ENCODE measurements around the gene ALDH4A1.
"Not testable (repeated sequence)": the region's sequence is repeated elsewhere in the genome, so short reads cannot be mapped to it uniquely, and the experiment has no call there.

Gene ALDH4A1

GRCh38 chr1:18858070-18858688, 44.2 kb downstream of the ALDH4A1 start:
- DNase-seq (ENCODE audit: low read depth) = no peak

GRCh38 chr1:18856435-18856834, 45.9 kb downstream of the ALDH4A1 start:
- no peak for DNase-seq (ENCODE audit: low read depth)

GRCh38 chr1:18855573-18855972, 46.8 kb downstream of the ALDH4A1 start:
- no peak for DNase-seq (ENCODE audit: low read depth)

- DNase-seq (ENCODE audit: low read depth) = no peak
Measured at GRCh38 chr1:18854331-18855025, 47.9 kb downstream of the ALDH4A1 start.

- DNase-seq (ENCODE audit: low read depth) = no peak
Measured at GRCh38 chr1:18852501-18852900, 49.9 kb downstream of the ALDH4A1 start.

- DNase-seq (ENCODE audit: low read depth) = no peak
Measured at GRCh38 chr1:18849261-18849711, 53.1 kb downstream of the ALDH4A1 start.

- not testable (repeated sequence) for DNase-seq (ENCODE audit: low read depth)
Measured at GRCh38 chr1:18847723-18848122, 54.6 kb downstream of the ALDH4A1 start.

- no peak for DNase-seq (ENCODE audit: low read depth)
Measured at GRCh38 chr1:18840145-18840544, 62.2 kb downstream of the ALDH4A1 start.

- no peak for DNase-seq (ENCODE audit: low read depth)
Measured at GRCh38 chr1:18836654-18837053, 65.7 kb downstream of the ALDH4A1 start.

- DNase-seq (ENCODE audit: low read depth) = not testable (repeated sequence)
Measured at GRCh38 chr1:18832319-18832718, 70.0 kb downstream of the ALDH4A1 start.

GRCh38 chr1:18831656-18832055, 70.7 kb downstream of the ALDH4A1 start:
- no peak for DNase-seq (ENCODE audit: low read depth)

- no peak for DNase-seq (ENCODE audit: low read depth)
Measured at GRCh38 chr1:18830596-18830995, 71.8 kb downstream of the ALDH4A1 start.

- DNase-seq (ENCODE audit: low read depth) = no peak
Measured at GRCh38 chr1:18829671-18830070, 72.7 kb downstream of the ALDH4A1 start.

- no peak for DNase-seq (ENCODE audit: low read depth)
Measured at GRCh38 chr1:18828224-18828623, 74.1 kb downstream of the ALDH4A1 start.

- DNase-seq (ENCODE audit: low read depth) = no peak
Measured at GRCh38 chr1:18823438-18823837, 78.9 kb downstream of the ALDH4A1 start.
